Measurements from ENCODE around the gene PXMP2. TPM values are rescaled to one million over a fixed set of nuclear protein-coding genes. Genes with fewer than 3 reads are reported as not detected.

The PXMP2 gene
- 18.1 TPM in 2 replicates for total RNA-seq

DNA sequence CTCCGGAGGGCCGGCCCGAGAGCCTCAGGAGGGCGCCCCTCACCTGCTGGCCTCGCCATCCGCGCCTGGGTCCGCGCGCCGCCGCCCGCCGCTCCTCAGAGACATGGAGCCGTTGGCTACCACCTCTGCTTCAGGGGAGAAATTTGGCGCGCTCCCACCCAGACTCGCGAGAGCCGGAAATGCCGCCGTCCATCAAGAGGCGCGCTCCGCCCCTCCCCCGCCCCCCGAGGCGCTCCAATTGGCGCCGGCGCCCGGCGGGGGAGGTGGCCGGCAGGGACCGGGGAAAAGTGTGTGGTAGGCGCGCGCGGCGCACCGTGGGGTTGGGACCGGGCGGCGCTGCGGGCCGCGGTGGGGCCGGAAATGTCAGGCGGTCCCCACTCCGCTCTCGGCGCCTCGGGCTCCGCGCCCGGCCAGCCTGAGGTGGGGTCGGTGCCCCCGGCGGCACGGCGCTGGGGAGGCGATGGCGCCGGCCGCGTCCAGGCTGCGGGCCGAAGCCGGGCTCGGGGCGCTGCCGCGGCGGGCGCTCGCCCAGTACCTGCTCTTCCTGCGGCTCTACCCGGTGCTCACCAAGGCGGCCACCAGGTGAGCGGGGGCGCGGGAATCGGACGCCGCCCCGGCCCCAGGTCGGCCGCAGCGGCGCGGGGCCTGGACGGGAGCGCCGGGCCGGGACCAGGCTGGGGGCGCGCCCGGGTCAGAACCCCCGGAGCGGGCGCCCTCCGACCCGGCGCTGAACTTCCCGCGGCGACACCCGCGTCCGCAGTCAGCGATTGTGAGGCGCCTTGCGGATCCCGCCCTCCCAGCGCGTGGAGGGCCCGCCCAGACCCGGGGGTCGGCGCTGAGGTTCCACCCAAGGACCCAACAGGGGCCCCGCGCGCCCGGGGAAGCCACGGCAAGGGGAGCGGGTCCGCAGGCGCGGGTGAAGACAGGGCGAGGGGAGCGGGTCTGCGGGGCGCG, at the start of gene PXMP2, which contains the start of gene POLE:
TSS of gene PXMP2 (plus strand) at position 377 of the 954 bp plus-strand sequence. CDS start at position 461, 84 bp downstream.
TSS of gene POLE (minus strand) at position 132 of the 954 bp plus-strand sequence. CDS start at position 105, 27 bp downstream.

DNA sequence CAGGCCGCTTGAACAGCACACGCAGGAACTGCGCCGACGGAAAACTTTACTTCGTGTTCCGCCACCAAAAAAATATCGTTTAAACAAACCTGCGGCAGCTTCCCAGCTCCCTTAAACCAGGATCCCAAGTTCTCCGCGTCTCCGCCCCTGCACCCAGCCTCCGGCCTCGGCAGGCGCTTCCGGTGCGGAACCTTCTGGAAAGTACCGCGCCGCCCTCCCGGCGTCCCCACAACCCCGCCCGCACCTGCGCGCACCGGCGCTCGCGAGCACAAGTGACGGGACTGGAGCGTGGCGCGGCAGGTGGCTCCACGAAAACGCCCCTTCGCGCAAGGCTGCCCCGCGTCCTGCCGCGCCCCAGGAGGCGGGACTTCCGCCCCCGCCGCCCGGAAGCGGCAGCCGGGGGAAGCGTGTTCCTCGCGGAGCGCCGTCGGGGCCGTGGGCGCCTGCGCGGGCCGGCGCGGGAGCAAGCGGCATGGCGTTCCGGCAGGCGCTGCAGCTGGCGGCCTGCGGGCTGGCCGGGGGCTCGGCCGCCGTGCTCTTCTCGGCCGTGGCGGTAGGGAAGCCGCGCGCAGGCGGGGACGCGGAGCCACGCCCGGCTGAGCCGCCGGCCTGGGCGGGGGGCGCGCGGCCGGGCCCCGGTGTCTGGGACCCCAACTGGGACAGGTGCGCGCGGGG, 23.2 kb downstream of the PXMP2 start, which contains the start of gene PGAM5:
TSS of gene PGAM5 (plus strand) at position 438 of the 675 bp plus-strand sequence. CDS start at position 473, 35 bp downstream.

Other genes with a start within 250 kb of the PXMP2 start
- 3.1 and 4.9 TPM in 2 replicates for gene FBRSL1, start 197.4 kb upstream of the PXMP2 start, total RNA-seq
- gene LRCOL1, start 77.0 kb upstream of the PXMP2 start, total RNA-seq: 0.09 TPM in 1 of 2 replicates, not detected in the other
- not detected in 2 replicates for gene P2RX2, start 68.8 kb upstream of the PXMP2 start, total RNA-seq
- 26.4 and 28.1 TPM in 2 replicates for gene POLE, start 245 bp upstream of the PXMP2 start, total RNA-seq
- 41.4 and 51.5 TPM in 2 replicates for gene PGAM5, start 23.3 kb downstream of the PXMP2 start, total RNA-seq
- gene ANKLE2, start 74.2 kb downstream of the PXMP2 start, total RNA-seq: 63.6 and 76.9 TPM in 2 replicates
- 91.4 and 123 TPM in 2 replicates for gene GOLGA3, start 141.3 kb downstream of the PXMP2 start, total RNA-seq
- 34.7 and 48.0 TPM in 2 replicates for gene CHFR, start 200.0 kb downstream of the PXMP2 start, total RNA-seq

Data from endothelial cell of coronary artery (primary cell).